Measurements from ENCODE around the gene CSNK1G1.

The CSNK1G1 gene

GRCh38 chr15:64324165-64324877 is 31.7 kb downstream of the CSNK1G1 start:
- TF ChIP-seq ZFX (IDR thresholded peaks at IDR 0.05): no peak
- TF ChIP-seq, protein P1, sequence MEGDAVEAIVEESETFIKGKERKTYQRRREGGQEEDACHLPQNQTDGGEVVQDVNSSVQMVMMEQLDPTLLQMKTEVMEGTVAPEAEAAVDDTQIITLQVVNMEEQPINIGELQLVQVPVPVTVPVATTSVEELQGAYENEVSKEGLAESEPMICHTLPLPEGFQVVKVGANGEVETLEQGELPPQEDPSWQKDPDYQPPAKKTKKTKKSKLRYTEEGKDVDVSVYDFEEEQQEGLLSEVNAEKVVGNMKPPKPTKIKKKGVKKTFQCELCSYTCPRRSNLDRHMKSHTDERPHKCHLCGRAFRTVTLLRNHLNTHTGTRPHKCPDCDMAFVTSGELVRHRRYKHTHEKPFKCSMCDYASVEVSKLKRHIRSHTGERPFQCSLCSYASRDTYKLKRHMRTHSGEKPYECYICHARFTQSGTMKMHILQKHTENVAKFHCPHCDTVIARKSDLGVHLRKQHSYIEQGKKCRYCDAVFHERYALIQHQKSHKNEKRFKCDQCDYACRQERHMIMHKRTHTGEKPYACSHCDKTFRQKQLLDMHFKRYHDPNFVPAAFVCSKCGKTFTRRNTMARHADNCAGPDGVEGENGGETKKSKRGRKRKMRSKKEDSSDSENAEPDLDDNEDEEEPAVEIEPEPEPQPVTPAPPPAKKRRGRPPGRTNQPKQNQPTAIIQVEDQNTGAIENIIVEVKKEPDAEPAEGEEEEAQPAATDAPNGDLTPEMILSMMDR (conservative IDR thresholded peaks at IDR 0.05): no peak
- no peak overlapping the region for H3K27ac ChIP-seq

DNA sequence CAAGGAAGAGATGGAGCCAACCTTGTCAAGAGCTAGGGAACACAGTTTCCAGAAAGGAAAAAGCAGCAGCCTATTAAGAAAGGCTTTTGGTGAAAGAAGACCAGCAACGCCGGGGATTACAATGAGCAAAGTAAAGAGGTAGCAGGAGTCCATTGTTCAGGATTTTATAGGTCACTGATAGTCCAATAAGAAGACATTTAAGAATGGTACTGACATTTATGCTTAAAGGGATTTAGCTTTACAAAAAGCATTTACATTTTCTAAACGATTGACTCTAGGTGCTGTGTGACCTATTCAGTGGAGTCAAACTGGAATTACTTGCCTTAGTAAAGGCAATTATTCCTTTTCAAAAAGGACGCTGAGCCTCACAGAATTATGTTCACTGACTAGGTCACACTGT is 40.8 kb downstream of the CSNK1G1 start:
- TF ChIP-seq, protein P1 (conservative IDR thresholded peaks at IDR 0.05): no peak

GRCh38 chr15:64314456-64314855 is 41.5 kb downstream of the CSNK1G1 start:
- TF ChIP-seq ZFX (IDR thresholded peaks at IDR 0.05): no peak
- TF ChIP-seq, protein P1 (conservative IDR thresholded peaks at IDR 0.05): no peak
- no peak overlapping the region for H3K27ac ChIP-seq

More for the DNA sequence above, 40.8 kb downstream of the CSNK1G1 start:
- no peak overlapping the region for H3K27ac ChIP-seq

DNA sequence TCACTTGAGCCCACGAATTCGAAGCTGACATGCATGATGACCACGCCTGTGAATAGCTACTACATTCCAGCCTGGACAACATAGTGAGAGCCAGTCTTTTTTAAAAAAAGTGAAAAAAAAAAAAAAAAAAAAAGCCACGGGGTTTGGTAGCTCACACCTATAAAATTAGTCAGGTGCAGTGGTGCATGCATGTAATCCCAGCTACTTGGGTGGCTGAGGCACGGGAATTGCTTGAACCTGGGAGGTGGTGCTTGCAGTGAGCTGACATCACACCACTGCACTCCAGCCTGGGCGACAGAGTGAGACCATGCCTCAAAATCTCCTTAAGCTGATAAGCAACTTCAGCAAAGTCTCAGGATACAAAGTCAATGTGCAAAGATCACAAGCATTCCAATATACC is 44.4 kb downstream of the CSNK1G1 start:
- H3K27ac ChIP-seq: no peak overlapping the region
- TF ChIP-seq, protein P1 (conservative IDR thresholded peaks at IDR 0.05): no peak

- TF ChIP-seq, protein P1 (conservative IDR thresholded peaks at IDR 0.05): no peak
- TF ChIP-seq ZFX (IDR thresholded peaks at IDR 0.05): no peak
These were observed 45.9 kb downstream of the CSNK1G1 start for GRCh38 chr15:64310036-64310435.

DNA sequence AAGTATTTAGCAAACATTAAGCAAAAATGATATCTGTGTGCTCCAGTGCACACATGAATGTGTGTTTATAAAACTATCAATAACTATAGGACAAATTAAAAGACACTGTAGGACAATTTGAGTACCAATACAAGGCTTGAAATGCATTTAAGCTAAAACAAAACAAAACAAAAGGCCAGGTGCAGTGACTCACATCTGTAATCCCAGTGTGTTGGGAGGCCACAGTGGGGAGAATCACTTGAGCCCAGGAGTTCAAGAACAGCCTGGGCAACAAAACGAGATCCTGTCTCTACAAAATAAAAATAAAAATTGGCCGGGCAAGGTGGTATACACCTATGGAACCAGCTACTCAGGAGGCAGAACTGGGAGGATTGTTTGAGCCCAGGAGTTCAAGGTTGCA is 50.7 kb downstream of the CSNK1G1 start:
- H3K27ac ChIP-seq: no peak overlapping the region

More at GRCh38 chr15:64310036-64310435, 45.9 kb downstream of the CSNK1G1 start:
- H3K27ac ChIP-seq: no peak overlapping the region

DNA sequence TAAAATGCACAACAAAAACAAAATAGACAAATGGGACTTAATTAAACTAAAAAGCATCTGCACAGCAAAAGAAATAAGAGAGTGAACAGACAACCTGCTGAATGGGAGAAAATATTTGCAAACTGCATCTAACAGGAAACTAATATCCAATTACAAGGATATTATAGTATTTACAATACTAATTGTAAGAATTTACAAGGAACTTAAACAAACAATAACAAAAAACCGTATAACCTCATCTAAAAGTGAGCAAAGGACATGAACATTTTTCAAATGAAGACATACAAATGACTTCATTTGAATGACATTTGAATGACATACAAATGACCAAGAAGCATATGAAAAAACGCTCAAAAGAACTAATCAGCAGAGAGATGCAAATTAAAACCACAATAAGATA is 66.4 kb downstream of the CSNK1G1 start:
- TF ChIP-seq, protein P1 (conservative IDR thresholded peaks at IDR 0.05): no peak
- TF ChIP-seq ZFX (IDR thresholded peaks at IDR 0.05): no peak

More for the DNA sequence above, 50.7 kb downstream of the CSNK1G1 start:
- TF ChIP-seq, protein P1 (conservative IDR thresholded peaks at IDR 0.05): no peak
- no peak for TF ChIP-seq ZFX (IDR thresholded peaks at IDR 0.05)

More for the DNA sequence above, 66.4 kb downstream of the CSNK1G1 start:
- no peak overlapping the region; the same call in 1 of the 2 replicates for H3K27ac ChIP-seq
